ENCODE measurements around the gene IGF2. TPM values are rescaled to one million over a fixed set of nuclear protein-coding genes. Genes with fewer than 3 reads are reported as not detected.

Gene IGF2
- polyA plus RNA-seq, 1 donor from 2014 or later = not detected

- H3K4me3 ChIP-seq (ENCODE audit: low read length) = no peak overlapping the region
- no peaks in the 10 kb centered on the region for H4K20me1 ChIP-seq (ENCODE audit: insufficient read depth)
- H3K9ac ChIP-seq (ENCODE audit: low read length) = no peak overlapping the region
- TF ChIP-seq SMC3 (conservative IDR thresholded peaks at IDR 0.05; ENCODE audit: poor library complexity) = no peak
- no peak for TF ChIP-seq TAF1 (IDR thresholded peaks at IDR 0.05; ENCODE audit: low read depth)
- TF ChIP-seq MXI1 (conservative IDR thresholded peaks at IDR 0.05; ENCODE audit: poor library complexity, severe bottlenecking) = no peak
- no peak for TF ChIP-seq POLR2AphosphoS5 (IDR thresholded peaks at IDR 0.05)
- TF ChIP-seq REST (IDR thresholded peaks at IDR 0.05; ENCODE audit: borderline replicate concordance) = no peak
- TF ChIP-seq EP300 (conservative IDR thresholded peaks at IDR 0.05; ENCODE audit: poor library complexity, severe bottlenecking) = no peak
- TF ChIP-seq CTCF (IDR thresholded peaks at IDR 0.05; ENCODE audit: poor library complexity, severe bottlenecking) = no peak
- TF ChIP-seq EZH2 (IDR thresholded peaks at IDR 0.05; ENCODE audit: borderline replicate concordance, insufficient read depth, low read length, poor library complexity, severe bottlenecking) = no peak
- no peak for TF ChIP-seq RAD21 (conservative IDR thresholded peaks at IDR 0.05)
- H3K36me3 ChIP-seq (ENCODE audit: insufficient read depth, low read length) = no peaks in the 10 kb centered on the region
- H3K9me2 ChIP-seq (ENCODE audit: insufficient read depth, low read length) = no peaks in the 10 kb centered on the region
- peaks cover 6% of the 10 kb centered on the region for H3K9me3 ChIP-seq (ENCODE audit: low read length)
- no peaks in the 10 kb centered on the region for H3K79me2 ChIP-seq (replicated peaks; ENCODE audit: insufficient read depth, low read length)
- no peak overlapping the region for H3K4me2 ChIP-seq (ENCODE audit: low read length)
- no peak overlapping the region for H2AFZ ChIP-seq (ENCODE audit: low read depth, low read length)
- no peaks in the 10 kb centered on the region for H3F3A ChIP-seq (ENCODE audit: insufficient read depth, low read length, poor library complexity, severe bottlenecking)
- no peaks in the 10 kb centered on the region for H3K27me3 ChIP-seq (ENCODE audit: insufficient read depth, low read depth, low read length)
- no peak overlapping the region for H3K27ac ChIP-seq (ENCODE audit: low read length)
Measured at GRCh38 chr11:2120359-2121100, 18.7 kb downstream of the IGF2 start.

DNA sequence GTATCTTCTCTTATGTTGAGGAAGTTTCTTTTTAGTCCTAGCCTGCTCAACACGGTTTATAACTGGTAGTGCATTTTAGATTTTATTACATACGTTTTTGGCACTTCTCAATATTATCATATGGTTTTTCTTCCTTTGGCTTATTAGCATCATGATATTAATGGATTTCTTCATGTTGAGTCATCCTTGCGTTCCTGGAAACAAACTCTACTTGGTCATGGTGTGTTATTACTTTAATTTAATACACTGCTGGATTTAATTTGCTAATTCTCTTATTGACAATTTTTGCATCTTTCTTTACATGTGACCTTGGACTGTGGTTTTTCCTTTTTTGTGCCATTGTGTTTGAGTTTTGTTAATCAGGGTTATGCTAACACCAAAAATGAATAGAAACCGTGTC lies 20.5 kb downstream of the IGF2 start:
- Histone ChIP-seq H3F3A (ENCODE audit: insufficient read depth, low read length, poor library complexity, severe bottlenecking) (no peaks in the 10 kb centered on the region), H3K4me3 (ENCODE audit: low read length) (no peak overlapping the region), H4K20me1 (ENCODE audit: insufficient read depth) (no peaks in the 10 kb centered on the region), H3K27me3 (ENCODE audit: insufficient read depth, low read depth, low read length) (no peaks in the 10 kb centered on the region), H3K9me2 (ENCODE audit: insufficient read depth, low read length) (no peaks in the 10 kb centered on the region), H2AFZ (ENCODE audit: low read depth, low read length) (no peak overlapping the region), H3K9me3 (ENCODE audit: low read length) (peaks cover 6% of the 10 kb centered on the region), H3K4me2 (ENCODE audit: low read length) (no peak overlapping the region), H3K79me2 (replicated peaks; ENCODE audit: insufficient read depth, low read length) (no peaks in the 10 kb centered on the region), H3K9ac (ENCODE audit: low read length) (no peak overlapping the region), H3K36me3 (ENCODE audit: insufficient read depth, low read length) (no peaks in the 10 kb centered on the region), H3K27ac (ENCODE audit: low read length) (no peak overlapping the region)
- TF ChIP-seq RAD21 (conservative IDR thresholded peaks at IDR 0.05) (no peak), CTCF (IDR thresholded peaks at IDR 0.05; ENCODE audit: poor library complexity, severe bottlenecking) (no peak), MXI1 (conservative IDR thresholded peaks at IDR 0.05; ENCODE audit: poor library complexity, severe bottlenecking) (no peak), TAF1 (IDR thresholded peaks at IDR 0.05; ENCODE audit: low read depth) (no peak), SMC3 (conservative IDR thresholded peaks at IDR 0.05; ENCODE audit: poor library complexity) (no peak), EZH2 (IDR thresholded peaks at IDR 0.05; ENCODE audit: borderline replicate concordance, insufficient read depth, low read length, poor library complexity, severe bottlenecking) (no peak), EP300 (conservative IDR thresholded peaks at IDR 0.05; ENCODE audit: poor library complexity, severe bottlenecking) (no peak), REST (IDR thresholded peaks at IDR 0.05; ENCODE audit: borderline replicate concordance) (no peak), POLR2AphosphoS5 (IDR thresholded peaks at IDR 0.05) (no peak)
